Kasumi-1 (cell line): ENCODE measurements around the gene IL21R.

Source experiments
- DNase-seq, 2 experiments: peaks; one replicate each; lab custom pipeline; 2025; lab: John Stamatoyannopoulos, UW

IL21R gene

DNA sequence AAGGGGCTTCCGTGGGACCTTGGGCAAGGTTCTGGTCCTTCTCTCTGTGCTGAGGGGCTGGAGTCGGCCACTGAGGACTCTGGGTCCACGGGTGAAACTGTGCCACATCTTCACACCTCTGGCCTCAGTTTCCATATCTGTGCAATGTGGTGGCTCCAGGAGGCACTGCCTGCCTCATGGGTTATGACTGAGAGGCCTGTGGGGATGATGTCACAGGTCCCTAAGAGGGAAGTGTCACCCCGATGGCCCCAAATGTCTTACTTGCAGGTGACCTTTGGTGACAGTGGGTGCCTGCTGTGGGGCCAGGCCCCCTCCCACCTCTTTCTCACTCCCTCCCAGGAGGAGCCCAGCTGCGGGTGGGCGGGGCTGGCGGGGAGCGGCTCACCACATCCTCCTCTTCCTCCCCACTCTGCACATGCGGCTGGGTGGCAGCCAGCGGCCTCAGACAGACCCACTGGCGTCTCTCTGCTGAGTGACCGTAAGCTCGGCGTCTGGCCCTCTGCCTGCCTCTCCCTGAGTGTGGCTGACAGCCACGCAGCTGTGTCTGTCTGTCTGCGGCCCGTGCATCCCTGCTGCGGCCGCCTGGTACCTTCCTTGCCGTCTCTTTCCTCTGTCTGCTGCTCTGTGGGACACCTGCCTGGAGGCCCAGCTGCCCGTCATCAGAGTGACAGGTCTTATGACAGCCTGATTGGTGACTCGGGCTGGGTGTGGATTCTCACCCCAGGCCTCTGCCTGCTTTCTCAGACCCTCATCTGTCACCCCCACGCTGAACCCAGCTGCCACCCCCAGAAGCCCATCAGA, at the start of gene IL21R:
Gene IL21R (plus strand): TSS at position 407 of the 801 bp plus-strand sequence. CDS start 27,898 bp downstream, outside the sequence.
- no peak for DNase-seq

DNA sequence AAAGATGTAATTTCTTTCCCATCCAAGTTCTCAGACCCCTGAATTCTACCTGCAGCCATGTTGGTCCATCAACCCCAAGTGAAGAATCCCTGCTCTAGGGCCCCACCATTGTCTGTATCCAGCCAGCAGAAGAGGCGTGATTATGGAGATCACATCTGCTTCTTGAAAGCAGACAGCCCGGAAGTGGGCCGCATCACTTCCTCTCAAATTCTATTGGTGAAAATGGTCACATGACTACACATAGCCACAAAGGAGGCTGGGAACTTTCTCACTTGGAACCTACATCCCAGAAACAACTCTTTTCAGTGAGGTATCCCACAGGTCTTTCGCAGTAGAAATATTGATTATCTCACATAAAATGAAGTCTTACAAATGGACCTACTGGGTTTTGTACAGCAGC, 48.1 kb upstream of the IL21R start:
- DNase-seq: no peak

DNA sequence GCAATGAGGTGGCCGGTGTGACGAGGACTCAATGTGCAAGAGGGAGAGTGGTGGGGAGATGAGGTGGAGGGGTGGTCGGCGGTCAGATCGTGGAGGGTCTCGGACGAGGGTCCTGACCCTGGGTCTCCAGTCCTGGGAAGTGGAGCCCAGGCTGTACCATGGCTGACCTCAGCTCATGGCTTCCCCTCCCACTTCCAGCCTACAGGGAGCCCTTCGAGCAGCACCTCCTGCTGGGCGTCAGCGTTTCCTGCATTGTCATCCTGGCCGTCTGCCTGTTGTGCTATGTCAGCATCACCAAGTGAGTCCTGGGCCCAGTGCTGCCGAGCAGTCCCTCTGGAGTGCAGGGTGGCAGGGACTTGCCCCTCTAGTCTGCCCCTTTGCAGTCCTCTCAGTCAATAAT, 46.4 kb upstream of the IL21R start:
- peak in 1 of 2 experiments; percentile 7 for DNase-seq

DNA sequence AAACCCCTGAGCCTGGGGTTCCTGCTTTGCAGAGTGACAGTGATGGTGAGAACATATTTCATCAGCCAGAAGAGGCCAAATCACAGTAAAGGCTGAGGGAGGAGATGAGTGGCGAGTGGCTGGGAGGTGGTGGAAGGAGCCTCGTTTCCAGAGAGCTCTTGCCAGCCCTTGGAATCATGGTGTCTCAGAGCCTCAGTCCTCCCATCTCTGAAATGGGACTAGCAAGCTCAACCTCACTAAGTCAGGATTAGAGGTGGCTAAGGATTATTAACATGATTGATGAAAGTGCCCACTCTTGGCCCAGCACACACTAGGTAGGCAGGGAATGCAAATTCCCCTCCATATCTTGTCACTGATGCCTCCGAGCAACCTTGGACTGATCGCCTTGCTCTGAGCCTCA, 45.2 kb upstream of the IL21R start:
- no peak for DNase-seq

DNA sequence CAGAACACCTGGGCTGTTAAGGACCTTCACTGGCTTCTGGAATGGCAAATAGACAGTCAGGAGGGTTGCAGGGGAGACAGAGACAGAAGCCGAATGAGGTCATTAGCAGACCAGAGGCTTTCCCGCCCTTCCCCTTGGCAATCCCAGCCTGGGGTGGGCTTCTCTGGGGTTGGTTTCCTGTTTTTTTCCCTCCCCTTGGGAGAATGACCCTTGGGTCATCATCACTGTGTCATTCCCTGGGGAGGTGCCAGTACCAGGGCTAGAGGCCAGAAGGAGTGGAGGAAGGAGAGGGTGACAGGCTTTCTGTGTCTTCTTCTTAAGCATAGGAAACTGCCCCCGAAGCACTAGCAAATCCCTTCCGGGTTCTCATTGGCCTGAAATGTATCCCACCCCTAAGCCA, 42.9 kb upstream of the IL21R start:
- no peak for DNase-seq

DNA sequence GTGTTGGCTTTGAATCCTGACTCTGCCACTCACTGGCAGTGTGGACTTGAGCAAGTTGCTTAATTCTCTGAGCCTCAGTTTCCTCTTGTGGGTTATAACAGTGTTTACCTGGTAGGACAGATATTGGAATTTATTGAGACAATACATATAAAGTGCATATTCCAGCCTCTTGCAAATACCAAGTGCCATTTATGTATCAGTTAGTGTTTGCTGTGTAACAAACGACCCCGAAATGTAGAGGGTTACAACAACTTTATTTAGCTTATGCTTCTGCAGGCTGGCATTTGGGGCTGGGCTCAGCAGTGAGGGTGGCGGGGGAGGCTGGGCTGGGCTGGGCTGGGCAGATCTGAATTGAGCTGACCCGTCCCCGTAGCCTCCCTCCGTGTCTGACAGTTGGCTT, 42.4 kb upstream of the IL21R start:
- DNase-seq: no peak

DNA sequence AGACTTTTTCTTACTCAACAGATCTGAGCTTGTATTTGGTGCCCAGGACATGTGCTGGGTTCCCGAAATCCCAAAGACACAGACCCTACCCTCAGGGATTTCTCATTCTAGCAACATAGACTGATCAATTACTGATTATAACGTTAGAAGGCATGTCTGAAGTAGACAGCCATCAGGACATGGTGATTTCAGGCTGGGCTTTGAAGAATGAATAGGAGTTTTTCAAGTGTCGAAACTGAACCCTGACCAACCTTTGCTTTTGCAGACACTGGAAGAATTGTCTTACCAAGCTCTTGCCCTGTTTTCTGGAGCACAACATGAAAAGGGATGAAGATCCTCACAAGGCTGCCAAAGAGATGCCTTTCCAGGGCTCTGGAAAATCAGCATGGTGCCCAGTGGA, 40.0 kb upstream of the IL21R start:
- DNase-seq: no peak

DNA sequence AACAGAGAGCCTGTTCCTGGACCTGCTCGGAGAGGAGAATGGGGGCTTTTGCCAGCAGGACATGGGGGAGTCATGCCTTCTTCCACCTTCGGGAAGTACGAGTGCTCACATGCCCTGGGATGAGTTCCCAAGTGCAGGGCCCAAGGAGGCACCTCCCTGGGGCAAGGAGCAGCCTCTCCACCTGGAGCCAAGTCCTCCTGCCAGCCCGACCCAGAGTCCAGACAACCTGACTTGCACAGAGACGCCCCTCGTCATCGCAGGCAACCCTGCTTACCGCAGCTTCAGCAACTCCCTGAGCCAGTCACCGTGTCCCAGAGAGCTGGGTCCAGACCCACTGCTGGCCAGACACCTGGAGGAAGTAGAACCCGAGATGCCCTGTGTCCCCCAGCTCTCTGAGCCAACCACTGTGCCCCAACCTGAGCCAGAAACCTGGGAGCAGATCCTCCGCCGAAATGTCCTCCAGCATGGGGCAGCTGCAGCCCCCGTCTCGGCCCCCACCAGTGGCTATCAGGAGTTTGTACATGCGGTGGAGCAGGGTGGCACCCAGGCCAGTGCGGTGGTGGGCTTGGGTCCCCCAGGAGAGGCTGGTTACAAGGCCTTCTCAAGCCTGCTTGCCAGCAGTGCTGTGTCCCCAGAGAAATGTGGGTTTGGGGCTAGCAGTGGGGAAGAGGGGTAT, 39.3 kb upstream of the IL21R start:
- no peak for DNase-seq

DNA sequence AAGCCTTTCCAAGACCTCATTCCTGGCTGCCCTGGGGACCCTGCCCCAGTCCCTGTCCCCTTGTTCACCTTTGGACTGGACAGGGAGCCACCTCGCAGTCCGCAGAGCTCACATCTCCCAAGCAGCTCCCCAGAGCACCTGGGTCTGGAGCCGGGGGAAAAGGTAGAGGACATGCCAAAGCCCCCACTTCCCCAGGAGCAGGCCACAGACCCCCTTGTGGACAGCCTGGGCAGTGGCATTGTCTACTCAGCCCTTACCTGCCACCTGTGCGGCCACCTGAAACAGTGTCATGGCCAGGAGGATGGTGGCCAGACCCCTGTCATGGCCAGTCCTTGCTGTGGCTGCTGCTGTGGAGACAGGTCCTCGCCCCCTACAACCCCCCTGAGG, 38.7 kb upstream of the IL21R start:
- no peak for DNase-seq

DNA sequence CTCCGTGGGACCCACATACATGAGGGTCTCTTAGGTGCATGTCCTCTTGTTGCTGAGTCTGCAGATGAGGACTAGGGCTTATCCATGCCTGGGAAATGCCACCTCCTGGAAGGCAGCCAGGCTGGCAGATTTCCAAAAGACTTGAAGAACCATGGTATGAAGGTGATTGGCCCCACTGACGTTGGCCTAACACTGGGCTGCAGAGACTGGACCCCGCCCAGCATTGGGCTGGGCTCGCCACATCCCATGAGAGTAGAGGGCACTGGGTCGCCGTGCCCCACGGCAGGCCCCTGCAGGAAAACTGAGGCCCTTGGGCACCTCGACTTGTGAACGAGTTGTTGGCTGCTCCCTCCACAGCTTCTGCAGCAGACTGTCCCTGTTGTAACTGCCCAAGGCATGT, 38.2 kb upstream of the IL21R start:
- no peak for DNase-seq

DNA sequence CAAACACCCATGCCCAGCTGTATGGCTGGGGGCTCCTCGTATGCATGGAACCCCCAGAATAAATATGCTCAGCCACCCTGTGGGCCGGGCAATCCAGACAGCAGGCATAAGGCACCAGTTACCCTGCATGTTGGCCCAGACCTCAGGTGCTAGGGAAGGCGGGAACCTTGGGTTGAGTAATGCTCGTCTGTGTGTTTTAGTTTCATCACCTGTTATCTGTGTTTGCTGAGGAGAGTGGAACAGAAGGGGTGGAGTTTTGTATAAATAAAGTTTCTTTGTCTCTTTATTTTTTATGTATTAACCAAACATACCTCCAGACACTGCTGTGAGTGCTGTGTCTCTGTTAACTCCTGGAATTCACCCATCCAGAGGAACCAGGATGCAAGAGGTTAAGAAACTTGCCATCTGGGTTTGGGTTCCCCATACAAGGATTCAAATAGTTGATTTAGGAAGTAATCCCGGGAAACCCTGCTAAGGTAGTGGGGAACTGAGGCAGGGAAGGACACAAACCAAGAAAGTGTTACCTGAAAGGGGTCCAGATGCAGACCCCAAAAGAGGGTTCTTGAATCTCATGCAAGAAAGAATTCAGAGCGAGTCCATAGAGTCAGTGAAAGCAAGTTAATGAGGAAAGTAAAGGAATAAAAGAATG, 37.4 kb upstream of the IL21R start:
- DNase-seq: no peak

DNA sequence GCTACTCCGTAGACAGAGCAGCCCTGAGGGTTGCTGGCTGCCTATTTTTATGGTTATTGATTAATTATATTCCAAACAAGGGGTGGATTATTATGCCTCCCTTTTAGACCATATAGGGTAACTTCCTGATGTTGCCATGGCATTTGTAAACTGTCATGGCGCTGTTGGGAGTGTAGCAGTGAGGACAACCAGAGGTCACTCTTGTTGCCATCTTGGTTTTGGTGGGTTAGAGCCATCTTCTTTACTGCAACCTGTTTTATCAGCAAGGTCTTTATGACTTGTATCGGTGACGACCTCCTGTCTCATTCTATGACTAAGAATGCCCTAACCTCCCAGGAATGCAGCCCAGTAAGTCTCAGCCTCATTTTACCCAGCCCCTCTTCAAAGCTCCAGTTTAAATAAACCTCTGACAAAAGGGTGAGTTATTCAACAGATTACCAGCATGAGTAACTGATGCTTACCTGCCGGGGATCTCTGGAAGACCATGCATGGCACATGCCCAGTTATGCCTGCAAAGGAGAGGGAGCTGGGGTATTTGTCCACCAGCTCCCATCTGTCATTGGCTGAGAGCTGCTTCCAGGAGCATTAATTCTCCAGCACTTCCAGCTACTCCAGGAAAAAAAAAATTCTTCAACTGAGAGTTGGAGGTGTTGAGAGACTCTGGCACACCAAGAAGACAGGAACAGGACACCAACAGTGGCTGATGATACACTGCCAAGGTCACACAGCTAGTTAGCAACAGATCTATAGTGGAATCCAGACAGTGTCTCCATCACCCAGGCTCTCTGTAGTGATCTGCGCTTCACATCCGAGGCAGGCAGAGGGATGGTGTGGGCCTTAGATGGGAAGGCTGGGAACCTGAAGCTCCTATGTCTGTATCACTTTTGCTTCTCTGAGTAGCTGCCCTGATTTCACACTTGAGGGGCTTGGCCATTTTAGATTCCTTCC, 36.6 kb upstream of the IL21R start:
- DNase-seq: no peak

DNA sequence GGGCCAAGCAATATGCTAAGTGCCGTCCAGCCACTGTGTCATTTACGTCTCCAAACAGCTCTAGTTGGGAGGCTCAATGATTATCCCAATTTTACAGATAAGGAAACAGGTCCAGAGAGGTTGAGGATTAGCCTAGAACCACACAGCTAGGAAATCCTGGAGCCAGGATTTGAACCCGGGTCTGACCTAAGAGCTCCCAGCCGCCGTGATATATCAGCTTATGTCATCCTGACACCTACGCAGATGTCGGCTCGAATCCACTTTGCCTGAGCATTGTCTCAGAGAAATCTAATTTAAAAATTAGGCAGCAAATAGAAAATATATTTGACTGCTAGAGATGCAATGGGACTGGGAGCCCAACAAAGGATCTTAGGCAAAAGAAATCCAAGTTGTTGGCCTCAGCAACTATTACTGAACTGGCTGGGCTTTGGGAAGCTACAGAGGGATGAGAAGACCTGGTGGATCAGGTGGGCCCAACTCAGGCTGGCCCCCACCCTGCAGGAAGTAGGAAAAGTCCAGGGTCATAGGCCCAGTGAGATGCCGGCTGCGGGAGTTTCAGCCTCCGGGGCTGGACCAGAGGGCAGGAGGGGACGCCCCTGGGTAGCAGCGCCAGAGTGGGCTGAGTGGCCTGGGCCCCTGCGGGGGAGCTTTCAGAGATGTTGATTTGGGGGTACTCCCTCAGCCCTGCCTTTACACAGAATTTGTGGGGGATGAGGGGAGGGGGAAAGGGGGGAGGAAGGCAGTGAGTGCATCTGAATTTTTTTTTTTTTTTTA, 35.1 kb upstream of the IL21R start:
- DNase-seq: no peak

DNA sequence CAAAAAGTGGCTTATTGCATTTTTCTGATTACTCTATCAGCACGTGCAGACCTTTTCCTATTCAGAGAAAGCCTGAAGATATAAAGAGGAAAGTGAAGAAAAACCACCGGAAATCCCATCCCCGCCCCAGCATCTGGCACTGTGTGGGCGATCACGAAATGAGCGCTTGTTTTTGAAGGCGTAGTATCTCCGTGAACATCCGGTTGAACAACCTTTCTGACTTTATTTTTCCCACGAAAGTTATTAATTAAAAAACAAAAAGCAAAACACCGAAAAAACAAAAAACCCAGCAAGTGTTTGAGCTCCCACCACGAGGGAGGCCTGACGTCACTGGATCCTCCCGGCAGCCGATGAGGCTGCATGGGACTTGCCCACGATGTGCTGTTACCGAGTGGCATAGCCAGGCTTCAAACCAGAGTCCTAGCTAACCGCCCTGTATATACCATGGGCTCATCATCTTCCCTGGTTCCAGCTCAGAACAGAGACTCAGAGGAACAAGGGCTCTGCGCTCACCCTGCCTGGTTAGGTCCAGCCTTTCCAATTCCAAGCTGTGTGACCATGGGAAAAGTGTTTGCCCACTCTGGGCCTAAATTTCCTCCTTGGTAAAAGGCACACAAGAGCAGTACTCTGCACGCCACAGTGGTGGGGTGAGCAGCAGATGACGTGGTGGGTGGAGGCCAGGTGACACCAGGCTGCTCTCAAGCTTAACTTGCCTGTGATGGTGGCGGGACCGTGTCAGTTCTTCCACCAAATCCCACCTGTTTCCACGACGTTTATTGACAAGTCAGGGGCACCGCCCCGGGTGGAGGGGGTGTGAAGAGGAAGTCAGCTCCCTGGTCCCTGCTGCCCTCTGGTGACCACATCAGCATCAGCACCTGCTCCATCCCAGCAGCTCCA, 34.3 kb upstream of the IL21R start:
- DNase-seq: peak; percentile 44 to 56

DNA sequence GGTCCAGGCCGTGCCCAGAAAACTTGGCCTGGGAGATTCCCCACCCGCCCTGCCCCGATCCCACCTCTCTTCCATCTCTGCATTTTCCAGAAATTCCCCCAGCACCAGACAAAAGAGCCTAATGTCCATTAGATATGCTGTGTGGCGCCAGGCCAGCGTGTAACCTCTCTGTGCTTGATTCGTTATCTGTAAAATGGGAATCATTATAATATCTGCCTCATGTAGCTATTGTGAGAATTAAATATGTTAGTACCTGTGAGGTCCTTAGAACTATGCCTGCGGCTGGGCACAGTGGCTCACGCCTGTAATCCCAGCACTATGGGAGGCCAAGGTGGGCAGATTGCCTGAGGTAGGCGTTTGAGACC, 33.6 kb upstream of the IL21R start:
- no peak for DNase-seq

DNA sequence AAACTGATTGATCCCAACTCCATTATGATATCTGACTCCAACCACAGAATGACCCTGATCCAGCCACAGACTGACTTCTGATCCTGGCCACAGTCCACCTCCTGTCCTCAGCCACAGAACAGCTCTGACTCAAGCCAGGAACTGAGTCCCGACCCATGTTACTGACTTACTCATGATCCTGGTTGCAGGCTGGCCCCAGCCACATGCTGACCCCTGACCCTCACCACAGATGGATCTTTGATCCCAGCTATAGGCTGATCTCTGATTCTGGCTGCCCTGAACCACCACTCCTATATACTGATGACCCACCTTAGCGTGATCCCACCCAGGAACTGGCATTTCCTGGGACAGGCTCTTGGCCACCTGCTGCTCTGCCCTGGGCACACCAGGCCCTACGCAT, 32.2 kb upstream of the IL21R start:
- no peak for DNase-seq

DNA sequence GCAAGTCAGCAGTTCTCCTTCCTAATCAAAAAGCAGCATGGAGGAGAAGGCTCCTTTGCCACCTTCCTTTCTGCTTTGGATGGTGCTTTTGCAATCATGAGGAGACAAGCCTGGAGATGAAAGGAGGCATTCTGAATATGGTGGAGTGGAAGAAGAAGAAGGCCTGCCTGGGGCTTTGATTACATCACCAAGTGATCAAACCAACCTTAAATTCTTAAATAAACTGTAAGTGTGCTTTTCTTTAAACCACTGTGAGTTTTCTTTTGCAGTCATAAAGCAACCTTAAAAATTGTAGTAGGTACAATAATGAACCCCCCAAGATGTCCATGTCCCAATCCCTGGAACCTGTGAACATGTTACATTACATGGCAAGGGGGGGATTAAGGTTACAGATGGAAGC, 31.7 kb upstream of the IL21R start:
- DNase-seq: no peak

DNA sequence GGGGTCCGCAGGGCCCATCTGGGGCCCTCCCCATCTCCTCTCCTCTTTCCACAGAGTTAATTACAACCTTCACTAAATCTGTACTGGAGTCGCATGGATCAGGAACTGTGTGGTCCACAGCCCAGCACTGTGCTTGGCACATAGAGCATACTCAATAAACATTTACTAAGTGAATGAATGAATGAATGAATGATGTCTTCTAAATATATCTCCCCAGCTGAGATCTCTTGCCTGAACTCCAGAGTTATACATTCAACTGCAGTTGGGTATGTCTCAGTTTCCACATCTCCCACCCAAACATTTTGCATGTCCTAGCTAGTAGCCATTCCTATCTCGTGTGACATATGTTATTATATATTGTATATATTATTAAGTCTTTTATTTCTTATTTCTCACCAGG, 28.7 kb upstream of the IL21R start:
- no peak for DNase-seq

DNA sequence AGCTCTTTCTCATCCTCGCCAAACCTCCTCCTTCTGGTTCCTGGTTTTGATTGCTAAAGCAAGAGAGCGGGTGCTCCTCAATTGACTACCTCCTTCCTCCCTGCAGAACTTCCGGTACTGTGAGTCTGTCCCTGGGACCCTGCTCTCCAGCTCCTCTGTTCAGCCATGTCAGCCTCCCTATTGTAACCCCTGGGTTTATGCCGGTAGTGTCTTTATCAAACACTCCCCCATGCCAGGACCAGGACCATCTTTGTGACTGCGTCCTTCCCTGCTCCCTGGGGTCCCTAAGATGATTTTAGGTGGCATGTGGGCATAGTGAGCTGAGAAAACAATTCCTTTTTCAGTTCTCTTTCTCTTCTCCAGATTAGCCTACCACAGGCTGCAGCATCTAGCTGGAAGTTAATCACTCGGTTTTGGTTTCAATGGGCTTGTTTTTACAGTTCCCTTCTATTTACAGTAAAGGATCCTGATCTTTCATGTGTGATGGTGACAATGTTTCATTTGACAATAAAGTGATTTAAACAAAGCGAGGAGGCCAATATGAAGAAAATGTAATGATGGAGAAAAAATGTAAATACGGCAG, 27.7 kb upstream of the IL21R start:
- DNase-seq: peak; percentile 60 to 61
